ENCODE data around the gene HFE.

The HFE gene

GRCh38 chr6:26136321-26136720, 49.1 kb downstream of the HFE start:
- no peak for DNase-seq (ENCODE audit: low spot score)

- DNase-seq (ENCODE audit: low spot score) = no peak
These were observed 53.2 kb downstream of the HFE start for GRCh38 chr6:26140254-26140966.

GRCh38 chr6:26140967-26141294, 53.7 kb downstream of the HFE start:
- no peak for DNase-seq (ENCODE audit: low spot score)

GRCh38 chr6:26141378-26141904, 54.2 kb downstream of the HFE start:
- no peak for DNase-seq (ENCODE audit: low spot score)

GRCh38 chr6:26142026-26142425, 54.8 kb downstream of the HFE start:
- DNase-seq (ENCODE audit: low spot score) = no peak
